A549 (cell line): Measurements from ENCODE around the gene CFAP69. TPM values are rescaled to one million over a fixed set of nuclear protein-coding genes. Genes with fewer than 3 reads are reported as not detected.
A peak's percentile ranks its signal among the peaks of the same experiment; 100 is the strongest.

ENCODE experiments used
- ATAC-seq, 2 experiments: fragments of 200-7000 bp in 1 of 2; fragments of >200 bp in 1 of 2; cut with Nextera tagmentation in 1 of 2; cut with Tn5 transposase in 1 of 2; 3 replicates each; pipeline versions ENCODE4 v1.8.0 to v1.9.1; 2018 to 2020; ENCODE audit warnings: mild to moderate bottlenecking in 1 of 2, moderate library complexity in 1 of 2
- CTCF ChIA-PET: fragments of 300-600 bp; sonication (Branson Sonifier 250); formaldehyde crosslinking; extraction: SDS; loops from one replicate; lab custom pipeline; 2021; ENCODE audit warnings: antibody characterized with exemption, inconsistent platforms; lab: Yijun Ruan, JAX
- POLR2A ChIA-PET: fragments of 350-600 bp; formaldehyde crosslinking; extraction: SDS; loops from one replicate; lab custom pipeline; 2021; ENCODE audit warnings: antibody characterized with exemption, inconsistent platforms; lab: Yijun Ruan, JAX
- DNase-seq, 2 experiments: peaks; one replicate each; pipeline versions ENCODE4 v3.0.0 to v3.0.0-alpha.2; 2011 to 2016; ENCODE audit warnings: low read depth in 1 of 2, low spot score in 1 of 2
- FAIRE-seq: peaks from 2 replicates; lab custom pipeline; 2011; peaks lifted over from hg19 to GRCh38; lab: Jason Lieb, UNC
- H3K27ac ChIP-seq, 2 experiments: fragments of >200 bp; sonication (Bioruptor Twin); formaldehyde crosslinking; 3 replicates each; pipeline ENCODE4 v1.5.1; 2016 to 2017
- H3K4me1 ChIP-seq: fragments of >200 bp; sonication (Bioruptor Twin); formaldehyde crosslinking; 3 replicates; pipeline ENCODE4 v1.6.1; 2016
- H3K4me2 ChIP-seq: fragments of >200 bp; sonication (Bioruptor Twin); formaldehyde crosslinking; 3 replicates; pipeline ENCODE4 v1.6.1; 2016
- H3K4me3 ChIP-seq: fragments of >200 bp; sonication (Bioruptor Twin); formaldehyde crosslinking; 3 replicates; pipeline ENCODE4 v1.5.1; 2016
- H3K9me3 ChIP-seq: fragments of >200 bp; sonication (Bioruptor Twin); formaldehyde crosslinking; 3 replicates; pipeline ENCODE4 v1.6.1; 2016
- CHD2 ChIP-seq: fragments of 150-350 bp; IDR thresholded peaks from 2 replicates; pipeline ENCODE4 v1.6.1; 2014; ENCODE audit warnings: low read length; ENCODE audit not compliant: partially characterized antibody
- EHMT2 ChIP-seq: fragments of 200-600 bp; sonication (generic); IDR thresholded peaks from 2 replicates; pipeline ENCODE4 v1.6.1; 2016; ENCODE audit warnings: antibody characterized with exemption, low read depth, mild to moderate bottlenecking, moderate library complexity
- ESRRA ChIP-seq: fragments of 150-350 bp; IDR thresholded peaks from 2 replicates; pipeline ENCODE4 v1.6.1; 2014; ENCODE audit warnings: mild to moderate bottlenecking, low read length, borderline replicate concordance
- FOXS1 ChIP-seq: fragments of 250-450 bp; sonication (Bioruptor Pico); IDR thresholded peaks from 2 replicates; pipeline ENCODE4 v1.5.0; 2020; ENCODE audit warnings: mild to moderate bottlenecking, moderate library complexity
- HDAC2 ChIP-seq: fragments of 200-600 bp; sonication (generic); IDR thresholded peaks from 2 replicates; pipeline ENCODE4 v1.6.1; 2016
- HMGXB4 ChIP-seq: fragments of 250-450 bp; sonication (Bioruptor Pico); IDR thresholded peaks from 2 replicates; pipeline ENCODE4 v1.5.0; 2021; ENCODE audit warnings: mild to moderate bottlenecking, moderate library complexity, borderline replicate concordance
- HOXA7 ChIP-seq: fragments of 250-450 bp; sonication (Bioruptor Pico); IDR thresholded peaks from 2 replicates; pipeline ENCODE4 v1.5.0; 2020; ENCODE audit warnings: mild to moderate bottlenecking, moderate library complexity
- JUN ChIP-seq, 2 experiments: fragments of >200 bp; sonication (Bioruptor Twin); formaldehyde crosslinking; IDR thresholded peaks; 2 replicates in 1 of 2; 3 replicates in 1 of 2; pipeline ENCODE4 v1.6.1; 2016 to 2017
- KDM5A ChIP-seq: fragments of 200-600 bp; sonication (generic); IDR thresholded peaks from 2 replicates; pipeline ENCODE4 v1.6.1; 2016; ENCODE audit warnings: antibody characterized with exemption, mild to moderate bottlenecking
- MAX ChIP-seq: IDR thresholded peaks from 2 replicates; pipeline ENCODE4 v1.6.1; 2012
- MAZ ChIP-seq: fragments of 150-350 bp; IDR thresholded peaks from 2 replicates; pipeline ENCODE4 v1.6.1; 2014; ENCODE audit warnings: antibody characterized with exemption, low read depth, low read length, borderline replicate concordance
- MYC ChIP-seq: IDR thresholded peaks from 2 replicates; pipeline ENCODE4 v1.6.1; 2012; ENCODE audit warnings: mild to moderate bottlenecking, inconsistent platforms, low read length, improper control_type of control experiment, borderline replicate concordance
- NPAS2 ChIP-seq: fragments of 250-450 bp; sonication (Bioruptor Pico); IDR thresholded peaks from 2 replicates; pipeline ENCODE4 v1.8.0; 2022; ENCODE audit warnings: mild to moderate bottlenecking, moderate library complexity, borderline replicate concordance
- PHF8 ChIP-seq: fragments of 200-600 bp; sonication (generic); IDR thresholded peaks from 2 replicates; pipeline ENCODE4 v1.6.1; 2016; ENCODE audit warnings: low read depth, mild to moderate bottlenecking, antibody characterized with exemption, moderate library complexity, borderline replicate concordance
- POLR2AphosphoS2 ChIP-seq: conservative IDR thresholded peaks from 2 replicates; pipeline ENCODE4 v1.6.1; 2012; ENCODE audit warnings: low read length, improper control_type of control experiment, inconsistent platforms
- RAD21 ChIP-seq, 2 experiments: fragments of >200 bp in 1 of 2; sonication (Bioruptor Twin) in 1 of 2; formaldehyde crosslinking in 1 of 2; IDR thresholded peaks in 1 of 2; conservative IDR thresholded peaks in 1 of 2; 2 replicates in 1 of 2; 3 replicates in 1 of 2; pipeline ENCODE4 v1.6.1; 2012 to 2018; ENCODE audit warnings: inconsistent platforms in 1 of 2
- RARB ChIP-seq: fragments of 250-450 bp; sonication (Bioruptor Pico); IDR thresholded peaks from 2 replicates; pipeline ENCODE4 v1.8.0; 2021; ENCODE audit warnings: mild to moderate bottlenecking, moderate library complexity
- RFX5 ChIP-seq: fragments of 450-650 bp; IDR thresholded peaks from 2 replicates; pipeline ENCODE4 v1.7.1; 2014; ENCODE audit warnings: antibody characterized with exemption, mild to moderate bottlenecking, moderate library complexity
- RNF2 ChIP-seq: fragments of 200-600 bp; sonication (generic); IDR thresholded peaks from 2 replicates; pipeline ENCODE4 v1.6.1; 2016; ENCODE audit warnings: low read depth, mild to moderate bottlenecking, antibody characterized with exemption, moderate library complexity, borderline replicate concordance
- SMC3 ChIP-seq: fragments of >200 bp; sonication (Bioruptor Twin); formaldehyde crosslinking; IDR thresholded peaks from 3 replicates; pipeline ENCODE4 v1.6.1; 2018; ENCODE audit warnings: inconsistent platforms
- TP53 ChIP-seq: fragments of 250-450 bp; sonication (Bioruptor Pico); IDR thresholded peaks from 2 replicates; pipeline ENCODE4 v1.5.0; 2021; ENCODE audit warnings: mild to moderate bottlenecking, moderate library complexity
- USF2 ChIP-seq: fragments of 450-650 bp; IDR thresholded peaks from 2 replicates; pipeline ENCODE4 v1.6.1; 2014; ENCODE audit warnings: antibody characterized with exemption
- ZSCAN20 ChIP-seq: fragments of 250-450 bp; sonication (Bioruptor Pico); IDR thresholded peaks from 2 replicates; pipeline ENCODE4 v1.8.0; 2022; ENCODE audit warnings: mild to moderate bottlenecking, moderate library complexity
- WGBS: methylation state at CpG from one replicate; pipeline ENCODE4 v1.1.6; 2017; ENCODE audit errors: missing lambda C conversion rate; 5-methylcytosine and 5-hydroxymethylcytosine counted together
- polyA plus RNA-seq, 4 experiments: library from polyadenylated mRNA; depleted of rRNA in 3 of 4; stranded (reverse); fragments of >200 nt; fragmentation: RNase III in 1 of 4; extraction: RNeasy Plus Mini Kit Qiagen cat#74134 plus additional on column Dnase treatment in 1 of 4; gene quantifications; 2 replicates in 3 of 4; 3 replicates in 1 of 4; pipeline ENCODE4 v1.2.3, GENCODE V29; 2011 to 2017

CFAP69 gene
- polyA plus RNA-seq, 2 of the 4 experiments (the other 2 are of a cell fraction): 1.9 to 6.1 TPM

GRCh38 chr7:90346336-90347125 lies 101.6 kb downstream of the CFAP69 start, which contains the start of gene GTPBP10 (continued):
- TF ChIP-seq RFX5 (0 out of 2 replicates have a peak, but pooled peaks have one; percentile 23), JUN (IDR thresholded peaks at IDR 0.05) (peak; percentile 64 to 91; a peak in 4 of 5 replicates), HMGXB4 (CRISPR knock-in tag) (no peak), EHMT2 (no peak), FOXS1 (CRISPR knock-in tag) (no peak), MYC (peak; percentile 87), USF2 (no peak; the same call in 1 of the 2 replicates), KDM5A (peak; percentile 78), ESRRA (no peak), PHF8 (peak; percentile 99), SMC3 (peak; percentile 19; the same call in 1 of the 3 replicates), MAX (peak; percentile 87)

GRCh38 chr7:90347759-90348158 lies 102.8 kb downstream of the CFAP69 start:
- POLR2A ChIA-PET: no interaction called here
- TF ChIP-seq RNF2 (no peak), HDAC2 (no peak), HOXA7 (no peak), NPAS2 (CRISPR knock-in tag) (no peak), RFX5 (no peak), RAD21 (conservative IDR thresholded peaks at IDR 0.05 in 1 of 2, IDR thresholded peaks at IDR 0.05 in 1 of 2) (no peak), RARB (no peak), CHD2 (no peak), ZSCAN20 (CRISPR knock-in tag) (no peak), POLR2AphosphoS2 (no peak), TP53 (CRISPR knock-in tag) (no peak), MAZ (no peak)
- H3K4me3 ChIP-seq: peak overlapping the region; percentile 62; the same call in 2 of the 3 replicates
- CTCF ChIA-PET: interaction anchor here (3.0 kb wide), 1 partner anchor 80 kb away, joined by 9 read pairs; no protein-coding TSS in a partner anchor
- H3K4me1 ChIP-seq: peaks cover 3% of the 10 kb centered on the region; the same call in 1 of the 3 replicates
- H3K4me2 ChIP-seq: peak overlapping the region; percentile 80
- no peak for ATAC-seq
- no peaks in the 10 kb centered on the region for H3K9me3 ChIP-seq
- 88% methylated on average over 4 of the region's 4 CpGs for WGBS
- FAIRE-seq: no peak
- H3K27ac ChIP-seq: no peak overlapping the region
- no peak for DNase-seq
